GM23338 (cell line): Measurements from ENCODE around the gene DIAPH3. TPM values are rescaled to one million over a fixed set of nuclear protein-coding genes. Genes with fewer than 3 reads are reported as not detected.

Experiments used
- ATAC-seq: fragments of 200-7000 bp; cut with Tn5 transposase; 3 replicates; pipeline ENCODE4 v1.9.1; 2020
- DNase-seq: peaks from one replicate; pipeline ENCODE4 v3.0.0-alpha.2; 2015; ENCODE audit warnings: low spot score
- H2AFZ ChIP-seq: fragments of 200-600 bp; sonication (generic); 2 replicates; pipeline ENCODE4 v1.8.0; 2016; ENCODE audit warnings: antibody characterized with exemption, mild to moderate bottlenecking, moderate library complexity
- H3F3A ChIP-seq: fragments of 200-600 bp; sonication (generic); replicated peaks from 2 replicates; pipeline ENCODE4 v1.8.0; 2017; ENCODE audit warnings: antibody characterized with exemption, mixed run types, low read depth
- H3K27ac ChIP-seq: fragments of 200-600 bp; sonication (generic); 2 replicates; pipeline ENCODE4 v1.6.1; 2016; ENCODE audit warnings: low read depth
- H3K27me3 ChIP-seq: fragments of 200-600 bp; sonication (generic); 2 replicates; pipeline ENCODE4 v1.8.0; 2016; ENCODE audit warnings: mild to moderate bottlenecking, mixed run types, moderate library complexity; ENCODE audit not compliant: insufficient read depth
- H3K36me3 ChIP-seq: fragments of 200-600 bp; sonication (generic); 2 replicates; pipeline ENCODE4 v1.8.0; 2016; ENCODE audit warnings: mild to moderate bottlenecking; ENCODE audit not compliant: insufficient read depth
- H3K4me1 ChIP-seq: fragments of 200-600 bp; sonication (generic); 2 replicates; pipeline ENCODE4 v1.8.0; 2016; ENCODE audit warnings: mild to moderate bottlenecking, moderate library complexity; ENCODE audit not compliant: insufficient read depth
- H3K4me2 ChIP-seq: fragments of 200-600 bp; sonication (generic); 2 replicates; pipeline ENCODE4 v1.7.1; 2017; ENCODE audit warnings: mixed run types
- H3K4me3 ChIP-seq: fragments of 200-600 bp; sonication (generic); 2 replicates; pipeline ENCODE4 v1.6.1; 2016; ENCODE audit warnings: mixed run types
- H3K79me2 ChIP-seq: fragments of 200-600 bp; sonication (generic); replicated peaks from 2 replicates; pipeline ENCODE4 v1.8.0; 2017; ENCODE audit warnings: mild to moderate bottlenecking; ENCODE audit not compliant: insufficient read depth
- H3K9me2 ChIP-seq: fragments of 200-600 bp; sonication (generic); 2 replicates; pipeline ENCODE4 v1.8.0; 2017; ENCODE audit not compliant: insufficient read depth
- H4K20me1 ChIP-seq: fragments of 200-600 bp; sonication (generic); replicated peaks from 2 replicates; pipeline ENCODE4 v1.8.0; 2017; ENCODE audit warnings: mild to moderate bottlenecking; ENCODE audit not compliant: insufficient read depth
- H3K27ac Mint-ChIP-seq: 2 replicates; pipeline ENCODE4 v1.8.0; 2020; ENCODE audit warnings: inconsistent platforms, mild to moderate bottlenecking, moderate library complexity, mixed read lengths
- H3K27me3 Mint-ChIP-seq: 3 replicates; pipeline ENCODE4 v1.8.0; 2022; ENCODE audit warnings: low read depth, mild to moderate bottlenecking, moderate library complexity, mixed read lengths, inconsistent platforms; ENCODE audit not compliant: insufficient read depth, poor library complexity
- H3K36me3 Mint-ChIP-seq: 3 replicates; pipeline ENCODE4 v1.8.0; 2021; ENCODE audit warnings: low read depth, mild to moderate bottlenecking, inconsistent platforms, moderate library complexity, mixed read lengths
- H3K4me1 Mint-ChIP-seq: 3 replicates; pipeline ENCODE4 v1.8.0; 2020; ENCODE audit warnings: mild to moderate bottlenecking, inconsistent platforms, mixed read lengths
- H3K4me3 Mint-ChIP-seq: 3 replicates; pipeline ENCODE4 v1.8.0; 2021; ENCODE audit warnings: moderate library complexity, mild to moderate bottlenecking, inconsistent platforms, mixed read lengths
- H3K9me3 Mint-ChIP-seq: 3 replicates; pipeline ENCODE4 v1.8.0; 2020; ENCODE audit warnings: moderate library complexity, mild to moderate bottlenecking, inconsistent platforms, mixed read lengths
- CREB1 ChIP-seq: fragments of 250-450 bp; sonication (Bioruptor Pico); IDR thresholded peaks from 2 replicates; pipeline ENCODE4 v1.5.0; 2020; ENCODE audit warnings: low read depth, mild to moderate bottlenecking, moderate library complexity
- EZH2 ChIP-seq: fragments of 200-600 bp; sonication (generic); IDR thresholded peaks from one replicate; pipeline ENCODE4 v1.8.0; 2017; ENCODE audit warnings: antibody characterized with exemption, mild to moderate bottlenecking, low read depth; ENCODE audit not compliant: unreplicated experiment
- EZH2phosphoT487 ChIP-seq: fragments of 200-600 bp; sonication (generic); IDR thresholded peaks from one replicate; pipeline ENCODE4 v1.8.1; 2018; ENCODE audit warnings: antibody characterized with exemption; ENCODE audit not compliant: unreplicated experiment
- JUNB ChIP-seq: IDR thresholded peaks from one replicate; pipeline ENCODE4 v1.6.1; 2016; ENCODE audit warnings: antibody characterized with exemption; ENCODE audit not compliant: unreplicated experiment
- NANOG ChIP-seq: IDR thresholded peaks from 2 replicates; pipeline ENCODE4 v1.6.1; 2016; ENCODE audit warnings: antibody characterized with exemption, borderline replicate concordance
- POLR2AphosphoS5 ChIP-seq: IDR thresholded peaks from 2 replicates; pipeline ENCODE4 v1.6.1; 2016; ENCODE audit warnings: antibody characterized with exemption, low read depth
- STAT1 ChIP-seq: IDR thresholded peaks from one replicate; pipeline ENCODE4 v1.6.1; 2016; ENCODE audit warnings: antibody characterized with exemption; ENCODE audit not compliant: unreplicated experiment
- ZNF114 ChIP-seq: fragments of 250-450 bp; sonication (Bioruptor Pico); IDR thresholded peaks from 2 replicates; pipeline ENCODE4 v1.5.0; 2020; ENCODE audit warnings: mild to moderate bottlenecking, moderate library complexity
- ZNF331 ChIP-seq: fragments of 250-450 bp; sonication (Bioruptor Pico); IDR thresholded peaks from 2 replicates; pipeline ENCODE4 v1.5.0; 2020; ENCODE audit warnings: low read depth, mild to moderate bottlenecking, moderate library complexity
- polyA plus RNA-seq: library from polyadenylated mRNA; unstranded; fragments of >200 nt; fragmentation: Nextera tagmentation; extraction: Ambion mirVana; gene quantifications from 2 replicates; pipeline ENCODE4 v1.2.1, GENCODE V29; 2016
- total RNA-seq: library from RNA; depleted of rRNA; stranded (reverse); fragments of >200 nt; shearing (Covaris generic); gene quantifications from 2 replicates; pipeline ENCODE4 v1.2.3, GENCODE V29; 2014
- TF ChIP-seq, protein P1 (sequence below): IDR thresholded peaks from one replicate; pipeline ENCODE4 v1.6.1; 2018; ENCODE audit warnings: antibody characterized with exemption; ENCODE audit not compliant: unreplicated experiment
- TF ChIP-seq, protein P2 (sequence below), 2 experiments: fragments of 200-600 bp in 1 of 2; sonication (generic) in 1 of 2; conservative IDR thresholded peaks; 2 replicates each; pipeline versions ENCODE4 v1.5.1 to v1.6.1; 2016 to 2017; ENCODE audit warnings: antibody characterized with exemption in 2 of 2, low read depth in 2 of 2, mild to moderate bottlenecking in 2 of 2, moderate library complexity in 1 of 2
- TF ChIP-seq, protein P3 (sequence below): fragments of 250-450 bp; sonication (Bioruptor Pico); IDR thresholded peaks from 2 replicates; pipeline ENCODE4 v1.5.0; 2020; ENCODE audit warnings: mild to moderate bottlenecking, moderate library complexity
- TF ChIP-seq, protein P4 (sequence below): IDR thresholded peaks from 2 replicates; pipeline ENCODE4 v1.6.1; 2016; ENCODE audit warnings: antibody characterized with exemption

The DIAPH3 gene
- total and polyA plus RNA-seq, 2 experiments from 2014 or later: 23.4 to 30.2 TPM

DNA sequence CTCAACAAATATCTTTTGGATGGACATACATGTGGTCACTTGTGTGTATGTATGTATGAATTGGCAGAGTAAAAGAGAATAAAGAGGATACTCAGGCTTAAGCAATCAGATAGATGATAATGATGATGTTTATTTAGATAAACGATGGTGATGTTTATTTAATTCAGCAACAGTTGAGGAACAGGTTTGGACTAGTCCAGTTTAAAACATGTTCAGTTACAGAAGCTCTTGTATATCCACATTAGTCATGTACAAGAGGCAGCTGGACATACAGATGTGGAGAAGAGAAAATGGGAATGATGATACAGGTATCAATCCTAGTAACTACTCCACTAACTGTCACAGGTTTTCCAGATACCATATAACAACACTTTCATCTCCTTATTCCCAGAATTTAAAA, 232.1 kb downstream of the DIAPH3 start:
- Histone ChIP-seq H3F3A (no peaks in the 10 kb centered on the region), H4K20me1 (no peaks in the 10 kb centered on the region), H3K4me3 (no peak overlapping the region), H3K4me1 (no peaks in the 10 kb centered on the region), H3K27me3 (no peaks in the 10 kb centered on the region), H2AFZ (no peak overlapping the region), H3K36me3 (no peaks in the 10 kb centered on the region), H3K27ac (no peak overlapping the region), H3K79me2 (no peaks in the 10 kb centered on the region), H3K9me2 (no peaks in the 10 kb centered on the region), H3K4me2 (no peak overlapping the region)
- Mint-ChIP-seq H3K27me3 (no peaks in the 10 kb centered on the region), H3K9me3 (no peaks in the 10 kb centered on the region), H3K27ac (no peak overlapping the region), H3K4me3 (no peak overlapping the region), H3K4me1 (no peaks in the 10 kb centered on the region), H3K36me3 (no peaks in the 10 kb centered on the region)
- DNase-seq: no peak
- TF ChIP-seq, protein P1, sequence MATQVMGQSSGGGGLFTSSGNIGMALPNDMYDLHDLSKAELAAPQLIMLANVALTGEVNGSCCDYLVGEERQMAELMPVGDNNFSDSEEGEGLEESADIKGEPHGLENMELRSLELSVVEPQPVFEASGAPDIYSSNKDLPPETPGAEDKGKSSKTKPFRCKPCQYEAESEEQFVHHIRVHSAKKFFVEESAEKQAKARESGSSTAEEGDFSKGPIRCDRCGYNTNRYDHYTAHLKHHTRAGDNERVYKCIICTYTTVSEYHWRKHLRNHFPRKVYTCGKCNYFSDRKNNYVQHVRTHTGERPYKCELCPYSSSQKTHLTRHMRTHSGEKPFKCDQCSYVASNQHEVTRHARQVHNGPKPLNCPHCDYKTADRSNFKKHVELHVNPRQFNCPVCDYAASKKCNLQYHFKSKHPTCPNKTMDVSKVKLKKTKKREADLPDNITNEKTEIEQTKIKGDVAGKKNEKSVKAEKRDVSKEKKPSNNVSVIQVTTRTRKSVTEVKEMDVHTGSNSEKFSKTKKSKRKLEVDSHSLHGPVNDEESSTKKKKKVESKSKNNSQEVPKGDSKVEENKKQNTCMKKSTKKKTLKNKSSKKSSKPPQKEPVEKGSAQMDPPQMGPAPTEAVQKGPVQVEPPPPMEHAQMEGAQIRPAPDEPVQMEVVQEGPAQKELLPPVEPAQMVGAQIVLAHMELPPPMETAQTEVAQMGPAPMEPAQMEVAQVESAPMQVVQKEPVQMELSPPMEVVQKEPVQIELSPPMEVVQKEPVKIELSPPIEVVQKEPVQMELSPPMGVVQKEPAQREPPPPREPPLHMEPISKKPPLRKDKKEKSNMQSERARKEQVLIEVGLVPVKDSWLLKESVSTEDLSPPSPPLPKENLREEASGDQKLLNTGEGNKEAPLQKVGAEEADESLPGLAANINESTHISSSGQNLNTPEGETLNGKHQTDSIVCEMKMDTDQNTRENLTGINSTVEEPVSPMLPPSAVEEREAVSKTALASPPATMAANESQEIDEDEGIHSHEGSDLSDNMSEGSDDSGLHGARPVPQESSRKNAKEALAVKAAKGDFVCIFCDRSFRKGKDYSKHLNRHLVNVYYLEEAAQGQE: no peak
- TF ChIP-seq, protein P2, sequence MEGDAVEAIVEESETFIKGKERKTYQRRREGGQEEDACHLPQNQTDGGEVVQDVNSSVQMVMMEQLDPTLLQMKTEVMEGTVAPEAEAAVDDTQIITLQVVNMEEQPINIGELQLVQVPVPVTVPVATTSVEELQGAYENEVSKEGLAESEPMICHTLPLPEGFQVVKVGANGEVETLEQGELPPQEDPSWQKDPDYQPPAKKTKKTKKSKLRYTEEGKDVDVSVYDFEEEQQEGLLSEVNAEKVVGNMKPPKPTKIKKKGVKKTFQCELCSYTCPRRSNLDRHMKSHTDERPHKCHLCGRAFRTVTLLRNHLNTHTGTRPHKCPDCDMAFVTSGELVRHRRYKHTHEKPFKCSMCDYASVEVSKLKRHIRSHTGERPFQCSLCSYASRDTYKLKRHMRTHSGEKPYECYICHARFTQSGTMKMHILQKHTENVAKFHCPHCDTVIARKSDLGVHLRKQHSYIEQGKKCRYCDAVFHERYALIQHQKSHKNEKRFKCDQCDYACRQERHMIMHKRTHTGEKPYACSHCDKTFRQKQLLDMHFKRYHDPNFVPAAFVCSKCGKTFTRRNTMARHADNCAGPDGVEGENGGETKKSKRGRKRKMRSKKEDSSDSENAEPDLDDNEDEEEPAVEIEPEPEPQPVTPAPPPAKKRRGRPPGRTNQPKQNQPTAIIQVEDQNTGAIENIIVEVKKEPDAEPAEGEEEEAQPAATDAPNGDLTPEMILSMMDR (conservative IDR thresholded peaks at IDR 0.05; ENCODE audit: low read depth in 2 of 2): no peak
- TF ChIP-seq ZNF331 (no peak), ZNF114 (CRISPR knock-in tag) (no peak), STAT1 (no peak), NANOG (no peak), EZH2phosphoT487 (no peak), EZH2 (no peak), POLR2AphosphoS5 (no peak), CREB1 (CRISPR knock-in tag) (no peak), JUNB (no peak)
- TF ChIP-seq, protein P3, sequence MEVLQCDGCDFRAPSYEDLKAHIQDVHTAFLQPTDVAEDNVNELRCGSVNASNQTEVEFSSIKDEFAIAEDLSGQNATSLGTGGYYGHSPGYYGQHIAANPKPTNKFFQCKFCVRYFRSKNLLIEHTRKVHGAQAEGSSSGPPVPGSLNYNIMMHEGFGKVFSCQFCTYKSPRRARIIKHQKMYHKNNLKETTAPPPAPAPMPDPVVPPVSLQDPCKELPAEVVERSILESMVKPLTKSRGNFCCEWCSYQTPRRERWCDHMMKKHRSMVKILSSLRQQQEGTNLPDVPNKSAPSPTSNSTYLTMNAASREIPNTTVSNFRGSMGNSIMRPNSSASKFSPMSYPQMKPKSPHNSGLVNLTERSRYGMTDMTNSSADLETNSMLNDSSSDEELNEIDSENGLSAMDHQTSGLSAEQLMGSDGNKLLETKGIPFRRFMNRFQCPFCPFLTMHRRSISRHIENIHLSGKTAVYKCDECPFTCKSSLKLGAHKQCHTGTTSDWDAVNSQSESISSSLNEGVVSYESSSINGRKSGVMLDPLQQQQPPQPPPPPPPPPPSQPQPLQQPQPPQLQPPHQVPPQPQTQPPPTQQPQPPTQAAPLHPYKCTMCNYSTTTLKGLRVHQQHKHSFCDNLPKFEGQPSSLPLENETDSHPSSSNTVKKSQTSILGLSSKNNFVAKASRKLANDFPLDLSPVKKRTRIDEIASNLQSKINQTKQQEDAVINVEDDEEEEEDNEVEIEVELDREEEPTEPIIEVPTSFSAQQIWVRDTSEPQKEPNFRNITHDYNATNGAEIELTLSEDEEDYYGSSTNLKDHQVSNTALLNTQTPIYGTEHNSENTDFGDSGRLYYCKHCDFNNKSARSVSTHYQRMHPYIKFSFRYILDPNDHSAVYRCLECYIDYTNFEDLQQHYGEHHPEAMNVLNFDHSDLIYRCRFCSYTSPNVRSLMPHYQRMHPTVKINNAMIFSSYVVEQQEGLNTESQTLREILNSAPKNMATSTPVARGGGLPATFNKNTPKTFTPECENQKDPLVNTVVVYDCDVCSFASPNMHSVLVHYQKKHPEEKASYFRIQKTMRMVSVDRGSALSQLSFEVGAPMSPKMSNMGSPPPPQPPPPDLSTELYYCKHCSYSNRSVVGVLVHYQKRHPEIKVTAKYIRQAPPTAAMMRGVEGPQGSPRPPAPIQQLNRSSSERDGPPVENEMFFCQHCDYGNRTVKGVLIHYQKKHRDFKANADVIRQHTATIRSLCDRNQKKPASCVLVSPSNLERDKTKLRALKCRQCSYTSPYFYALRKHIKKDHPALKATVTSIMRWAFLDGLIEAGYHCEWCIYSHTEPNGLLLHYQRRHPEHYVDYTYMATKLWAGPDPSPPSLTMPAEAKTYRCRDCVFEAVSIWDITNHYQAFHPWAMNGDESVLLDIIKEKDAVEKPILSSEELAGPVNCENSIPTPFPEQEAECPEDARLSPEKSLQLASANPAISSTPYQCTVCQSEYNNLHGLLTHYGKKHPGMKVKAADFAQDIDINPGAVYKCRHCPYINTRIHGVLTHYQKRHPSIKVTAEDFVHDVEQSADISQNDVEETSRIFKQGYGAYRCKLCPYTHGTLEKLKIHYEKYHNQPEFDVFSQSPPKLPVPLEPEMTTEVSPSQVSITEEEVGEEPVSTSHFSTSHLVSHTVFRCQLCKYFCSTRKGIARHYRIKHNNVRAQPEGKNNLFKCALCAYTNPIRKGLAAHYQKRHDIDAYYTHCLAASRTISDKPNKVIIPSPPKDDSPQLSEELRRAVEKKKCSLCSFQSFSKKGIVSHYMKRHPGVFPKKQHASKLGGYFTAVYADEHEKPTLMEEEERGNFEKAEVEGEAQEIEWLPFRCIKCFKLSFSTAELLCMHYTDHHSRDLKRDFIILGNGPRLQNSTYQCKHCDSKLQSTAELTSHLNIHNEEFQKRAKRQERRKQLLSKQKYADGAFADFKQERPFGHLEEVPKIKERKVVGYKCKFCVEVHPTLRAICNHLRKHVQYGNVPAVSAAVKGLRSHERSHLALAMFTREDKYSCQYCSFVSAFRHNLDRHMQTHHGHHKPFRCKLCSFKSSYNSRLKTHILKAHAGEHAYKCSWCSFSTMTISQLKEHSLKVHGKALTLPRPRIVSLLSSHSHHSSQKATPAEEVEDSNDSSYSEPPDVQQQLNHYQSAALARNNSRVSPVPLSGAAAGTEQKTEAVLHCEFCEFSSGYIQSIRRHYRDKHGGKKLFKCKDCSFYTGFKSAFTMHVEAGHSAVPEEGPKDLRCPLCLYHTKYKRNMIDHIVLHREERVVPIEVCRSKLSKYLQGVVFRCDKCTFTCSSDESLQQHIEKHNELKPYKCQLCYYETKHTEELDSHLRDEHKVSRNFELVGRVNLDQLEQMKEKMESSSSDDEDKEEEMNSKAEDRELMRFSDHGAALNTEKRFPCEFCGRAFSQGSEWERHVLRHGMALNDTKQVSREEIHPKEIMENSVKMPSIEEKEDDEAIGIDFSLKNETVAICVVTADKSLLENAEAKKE (CRISPR knock-in tag): no peak
- TF ChIP-seq, protein P4, sequence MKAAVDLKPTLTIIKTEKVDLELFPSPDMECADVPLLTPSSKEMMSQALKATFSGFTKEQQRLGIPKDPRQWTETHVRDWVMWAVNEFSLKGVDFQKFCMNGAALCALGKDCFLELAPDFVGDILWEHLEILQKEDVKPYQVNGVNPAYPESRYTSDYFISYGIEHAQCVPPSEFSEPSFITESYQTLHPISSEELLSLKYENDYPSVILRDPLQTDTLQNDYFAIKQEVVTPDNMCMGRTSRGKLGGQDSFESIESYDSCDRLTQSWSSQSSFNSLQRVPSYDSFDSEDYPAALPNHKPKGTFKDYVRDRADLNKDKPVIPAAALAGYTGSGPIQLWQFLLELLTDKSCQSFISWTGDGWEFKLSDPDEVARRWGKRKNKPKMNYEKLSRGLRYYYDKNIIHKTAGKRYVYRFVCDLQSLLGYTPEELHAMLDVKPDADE: no peak
- no peak for ATAC-seq
